HepG2 (cell line): Measurements from ENCODE around the gene F8. TPM values are rescaled to one million over a fixed set of nuclear protein-coding genes. Genes with fewer than 3 reads are reported as not detected.
A peak's percentile ranks its signal among the peaks of the same experiment; 100 is the strongest.

ENCODE experiments used
- ATAC-seq: fragments of 200-7000 bp; cut with Tn5 transposase; 3 replicates; pipeline ENCODE4 v1.9.1; 2020; ENCODE audit warnings: mild to moderate bottlenecking, moderate library complexity
- BruUV-seq: library from RNA; stranded (reverse); fragments of 400-500 nt; replicated peaks from 2 replicates; lab custom pipeline; 2021; lab: Mats Ljungman, UMichigan
- CTCF ChIA-PET: fragments of 300-600 bp; formaldehyde crosslinking; extraction: SDS; loops from one replicate; lab custom pipeline; 2021; ENCODE audit warnings: low total read pairs, inconsistent platforms, low intra/inter-chr PET ratio; lab: Yijun Ruan, JAX
- POLR2A ChIA-PET: fragments of 350-600 bp; sonication (Branson Sonifier 250); formaldehyde crosslinking; loops from one replicate; lab custom pipeline; 2020; ENCODE audit warnings: antibody characterized with exemption, inconsistent platforms; lab: Yijun Ruan, JAX
- DNase-seq: peaks from one replicate; pipeline ENCODE4 v3.0.0-alpha.2; 2015; ENCODE audit warnings: low spot score
- FAIRE-seq: peaks from 3 replicates; lab custom pipeline; 2011; peaks lifted over from hg19 to GRCh38; lab: Jason Lieb, UNC
- H2AFZ ChIP-seq: one replicate; pipeline ENCODE4 v1.6.1; 2011; ENCODE audit warnings: low read length, inconsistent platforms
- H3K27ac ChIP-seq: fragments of 300-600 bp; 3 replicates; pipeline ENCODE4 v1.8.0; 2011; ENCODE audit warnings: mixed run types, mild to moderate bottlenecking, mixed read lengths, low read length, inconsistent platforms; ENCODE audit not compliant: insufficient read depth; ENCODE audit errors: extremely low read length
- H3K27me3 ChIP-seq, 2 experiments: fragments of 200-600 bp in 1 of 2; 2 replicates in 1 of 2; 3 replicates in 1 of 2; pipeline versions ENCODE4 v1.6.0 to v1.8.0; 2011; ENCODE audit warnings: low read length in 2 of 2, mild to moderate bottlenecking in 2 of 2, moderate library complexity in 2 of 2, inconsistent platforms in 1 of 2; ENCODE audit not compliant: insufficient read depth in 2 of 2, control insufficient read depth in 1 of 2
- H3K36me3 ChIP-seq, 2 experiments: fragments of 200-600 bp in 1 of 2; replicated peaks in 1 of 2; 2 replicates in 1 of 2; 3 replicates in 1 of 2; pipeline versions ENCODE4 v1.5.1 to v1.8.0; 2011; ENCODE audit warnings: low read length in 2 of 2, inconsistent platforms in 1 of 2; ENCODE audit not compliant: insufficient read depth in 2 of 2, control insufficient read depth in 1 of 2
- H3K4me1 ChIP-seq: 2 replicates; pipeline ENCODE4 v1.5.1; 2012; ENCODE audit warnings: low read length, inconsistent platforms; ENCODE audit not compliant: insufficient read depth
- H3K4me2 ChIP-seq: 2 replicates; pipeline ENCODE4 v1.6.0; 2011; ENCODE audit warnings: low read depth, low read length, inconsistent platforms
- H3K4me3 ChIP-seq, 3 experiments: fragments of 200-600 bp in 1 of 3; sonication (generic), shearing (Covaris generic) in 1 of 3; replicated peaks in 1 of 3; 2 replicates each; pipeline ENCODE4 v1.5.1; 2011 to 2016; ENCODE audit warnings: low read length in 3 of 3, inconsistent platforms in 2 of 3, low read depth in 2 of 3, mild to moderate bottlenecking in 2 of 3, control low read depth in 1 of 3, mixed read lengths in 1 of 3; ENCODE audit not compliant: insufficient read depth in 1 of 3
- H3K79me2 ChIP-seq: one replicate; pipeline ENCODE4 v1.6.1; 2011; ENCODE audit warnings: low read length, inconsistent platforms; ENCODE audit not compliant: insufficient read depth
- H3K9ac ChIP-seq: 2 replicates; pipeline ENCODE4 v1.6.0; 2011; ENCODE audit warnings: mild to moderate bottlenecking, low read depth, low read length, inconsistent platforms; ENCODE audit not compliant: insufficient read depth
- H3K9me3 ChIP-seq: 2 replicates; pipeline ENCODE4 v1.5.1; 2012; ENCODE audit warnings: mild to moderate bottlenecking, low read length
- H4K20me1 ChIP-seq: 2 replicates; pipeline ENCODE4 v1.6.0; 2011; ENCODE audit warnings: inconsistent platforms, mild to moderate bottlenecking, low read length, moderate library complexity; ENCODE audit not compliant: insufficient read depth
- AGO2 ChIP-seq: fragments of 200-400 bp; formaldehyde crosslinking; optimal IDR thresholded peaks from 2 replicates; pipeline ENCODE3; 2017; ENCODE audit warnings: mild to moderate bottlenecking, low read depth, low read length, moderate library complexity
- AKNA ChIP-seq: sonication (generic); formaldehyde crosslinking; IDR thresholded peaks from 2 replicates; pipeline ENCODE4 v1.4.0; 2020; ENCODE audit warnings: missing genetic modification reagents, borderline replicate concordance
- TEAD3 ChIP-seq: optimal IDR thresholded peaks from 2 replicates; pipeline ENCODE3; 2016; ENCODE audit warnings: borderline replicate concordance
- ZBTB39 ChIP-seq: sonication (generic); formaldehyde crosslinking; IDR thresholded peaks from 2 replicates; pipeline ENCODE4 v1.5.0; 2020; ENCODE audit warnings: missing genetic modification reagents
- ZMYM4 ChIP-seq: sonication (generic); formaldehyde crosslinking; IDR thresholded peaks from 2 replicates; pipeline ENCODE4 v1.8.1; 2023; ENCODE audit warnings: mild to moderate bottlenecking, missing genetic modification reagents
- ZNF501 ChIP-seq: sonication (generic); formaldehyde crosslinking; IDR thresholded peaks from 2 replicates; pipeline ENCODE4 v1.5.1; 2020; ENCODE audit warnings: mild to moderate bottlenecking, moderate library complexity, missing genetic modification reagents
- ZNF687 ChIP-seq: sonication (generic); formaldehyde crosslinking; IDR thresholded peaks from 2 replicates; pipeline ENCODE4 v1.5.1; 2020; ENCODE audit warnings: mild to moderate bottlenecking, missing genetic modification reagents, moderate library complexity
- WGBS: methylation state at CpG from one replicate; pipeline ENCODE4 v1.1.6; 2017; ENCODE audit warnings: low lambda C conversion rate; 5-methylcytosine and 5-hydroxymethylcytosine counted together
- in situ Hi-C: cut with HindIII; loops from 2 replicates; pipeline ENCODE4 v1.10.0; 2017; ENCODE audit warnings: low pct_unique_long_range_greater_than_20kb; ENCODE audit not compliant: extremely low pct_ligation_motif_present
- intact Hi-C: fragments of 100-400 bp; cut with micrococcal nuclease; formaldehyde crosslinking; loops from one replicate; pipeline ENCODE4 v1.10.0; 2022; ENCODE audit not compliant: unreplicated experiment
- polyA plus RNA-seq, 8 experiments: library from polyadenylated mRNA; depleted of rRNA in 3 of 8; stranded (reverse) in 7 of 8; unstranded in 1 of 8; fragments of >200 nt; fragmentation: Illumina TruSeq in 4 of 8; extraction: Trizol in 4 of 8; gene quantifications; 2 replicates each; pipeline versions ENCODE4 v1.2.1 to v1.2.3, GENCODE V29; 2011 to 2016; ENCODE audit warnings: low read depth in 4 of 8, missing spikeins in 1 of 8, mixed read lengths in 1 of 8; ENCODE audit not compliant: insufficient read depth in 1 of 8
- total RNA-seq, 5 experiments: library from RNA; depleted of rRNA; stranded (reverse); fragments of >200 nt; fragmentation: Illumina TruSeq; extraction: Trizol; gene quantifications; 2 replicates each; pipeline ENCODE4 v1.2.3, GENCODE V29; 2016; ENCODE audit warnings: low read depth in 1 of 5
- TF ChIP-seq, protein P1 (sequence below): IDR thresholded peaks from 2 replicates; pipeline ENCODE4 v1.6.1; 2016; ENCODE audit warnings: mild to moderate bottlenecking

The F8 gene
- total and polyA plus RNA-seq, 2 of the 13 experiments (the other 11 are each of a cell fraction or from before 2014, with no cell fraction given) = 0.29 to 0.61 TPM

GRCh38 chrX:155056877-155057792 is 34.6 kb upstream of the F8 start:
- CTCF ChIA-PET = interaction anchor here (0.7 to 2.6 kb wide), 3 partner anchors 70 to 139 kb away, joined by 3 to 21 read pairs (median 4); no protein-coding TSS in a partner anchor
- Histone ChIP-seq H3K79me2 (no peaks in the 10 kb centered on the region), H3K4me3 (peak overlapping the region in 1 of 3 experiments; percentile 41; a peak in 1 of 6 replicates), H3K36me3 (peaks cover 0 to 2% of the 10 kb centered on the region in 2 experiments; a peak in 3 of 5 replicates), H2AFZ (peak overlapping the region; percentile 23), H4K20me1 (no peaks in the 10 kb centered on the region), H3K27me3 (no peaks in the 10 kb centered on the region), H3K9me3 (no peaks in the 10 kb centered on the region), H3K4me2 (peak overlapping the region; percentile 70), H3K27ac (no peak overlapping the region), H3K9ac (no peak overlapping the region), H3K4me1 (peaks cover 12% of the 10 kb centered on the region)
- intact Hi-C loops = loop anchor here (1.0 to 2.0 kb wide), 2 partner anchors 68 to 76 kb away; no protein-coding TSS in a partner anchor
- 71% methylated on average over 1 of the region's 25 CpGs for WGBS
- in situ Hi-C loops = loop anchor here (10.0 kb wide), 1 partner anchor 72 kb away; no protein-coding TSS in a partner anchor
- no TSS peak for BruUV-seq
- POLR2A ChIA-PET = no interaction called here
- FAIRE-seq = peak; percentile 96
- peak; percentile 43 for DNase-seq
- ATAC-seq = peak; percentile 96
- TF ChIP-seq TEAD3 (CRISPR knock-in tag) = peak; percentile 84
- TF ChIP-seq ZMYM4 (CRISPR knock-in tag) = 0 out of 2 replicates have a peak, but pooled peaks have one; percentile 47
- TF ChIP-seq AGO2 = peak; percentile 28
- TF ChIP-seq ZNF501 (CRISPR knock-in tag) = peak; percentile 39; the same call in 1 of the 2 replicates
- no peak for TF ChIP-seq AKNA (CRISPR knock-in tag)
- no peak for TF ChIP-seq ZBTB39 (CRISPR knock-in tag)
- TF ChIP-seq, protein P1, sequence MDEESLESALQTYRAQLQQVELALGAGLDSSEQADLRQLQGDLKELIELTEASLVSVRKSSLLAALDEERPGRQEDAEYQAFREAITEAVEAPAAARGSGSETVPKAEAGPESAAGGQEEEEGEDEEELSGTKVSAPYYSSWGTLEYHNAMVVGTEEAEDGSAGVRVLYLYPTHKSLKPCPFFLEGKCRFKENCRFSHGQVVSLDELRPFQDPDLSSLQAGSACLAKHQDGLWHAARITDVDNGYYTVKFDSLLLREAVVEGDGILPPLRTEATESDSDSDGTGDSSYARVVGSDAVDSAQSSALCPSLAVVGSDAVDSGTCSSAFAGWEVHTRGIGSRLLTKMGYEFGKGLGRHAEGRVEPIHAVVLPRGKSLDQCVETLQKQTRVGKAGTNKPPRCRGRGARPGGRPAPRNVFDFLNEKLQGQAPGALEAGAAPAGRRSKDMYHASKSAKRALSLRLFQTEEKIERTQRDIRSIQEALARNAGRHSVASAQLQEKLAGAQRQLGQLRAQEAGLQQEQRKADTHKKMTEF (CRISPR knock-in tag) = peak; percentile 30; the same call in 1 of the 2 replicates
- peak; percentile 37; the same call in 1 of the 2 replicates for TF ChIP-seq ZNF687 (CRISPR knock-in tag)
